ENCODE data around the gene BMAL2.

BMAL2 gene

GRCh38 chr12:27290501-27291168 is 42.0 kb upstream of the BMAL2 start:
- Histone ChIP-seq H3K9me3 (ENCODE audit: control insufficient read depth, low read length) (no peaks in the 10 kb centered on the region), H3K4me2 (ENCODE audit: low read length) (no peak overlapping the region), H3K27ac (peak overlapping the region; percentile 69), H3K27me3 (ENCODE audit: control insufficient read depth, insufficient read depth, low read length) (no peaks in the 10 kb centered on the region), H2AFZ (no peak overlapping the region), H3K9ac (no peak overlapping the region), H3K4me1 (peaks cover 13% of the 10 kb centered on the region), H3K4me3 (ENCODE audit: low read depth, low read length) (no peak overlapping the region), H3K36me3 (ENCODE audit: control insufficient read depth, insufficient read depth, low read length) (no peaks in the 10 kb centered on the region), H3K79me2 (no peaks in the 10 kb centered on the region)
- TF ChIP-seq CTCF (IDR thresholded peaks at IDR 0.05): no peak

GRCh38 chr12:27291862-27292261 is 40.8 kb upstream of the BMAL2 start:
- Histone ChIP-seq H3K27me3 (ENCODE audit: control insufficient read depth, insufficient read depth, low read length) (no peaks in the 10 kb centered on the region), H3K9me3 (ENCODE audit: control insufficient read depth, low read length) (no peaks in the 10 kb centered on the region), H3K79me2 (peaks cover 3% of the 10 kb centered on the region), H3K4me2 (ENCODE audit: low read length) (peak overlapping the region; percentile 52), H3K27ac (peak overlapping the region; percentile 69), H3K36me3 (ENCODE audit: control insufficient read depth, insufficient read depth, low read length) (no peaks in the 10 kb centered on the region), H2AFZ (no peak overlapping the region), H3K4me1 (peaks cover 13% of the 10 kb centered on the region), H3K4me3 (ENCODE audit: low read depth, low read length) (peak overlapping the region; percentile 27), H3K9ac (no peak overlapping the region)
- TF ChIP-seq CTCF (IDR thresholded peaks at IDR 0.05): no peak

- H3K9me3 ChIP-seq (ENCODE audit: control insufficient read depth, low read length): no peaks in the 10 kb centered on the region
- no peak for TF ChIP-seq CTCF (IDR thresholded peaks at IDR 0.05)
- no peaks in the 10 kb centered on the region for H3K36me3 ChIP-seq (ENCODE audit: control insufficient read depth, insufficient read depth, low read length)
- H3K4me2 ChIP-seq (ENCODE audit: low read length): no peak overlapping the region
- peaks cover 3% of the 10 kb centered on the region for H3K79me2 ChIP-seq
- no peak overlapping the region for H3K4me3 ChIP-seq (ENCODE audit: low read depth, low read length)
- H3K9ac ChIP-seq: no peak overlapping the region
- H3K27ac ChIP-seq: peak overlapping the region; percentile 69
- H2AFZ ChIP-seq: no peak overlapping the region
- no peaks in the 10 kb centered on the region for H3K27me3 ChIP-seq (ENCODE audit: control insufficient read depth, insufficient read depth, low read length)
- peaks cover 13% of the 10 kb centered on the region for H3K4me1 ChIP-seq
These were observed 39.9 kb upstream of the BMAL2 start for GRCh38 chr12:27292718-27293117.

GRCh38 chr12:27293463-27293862 is 39.2 kb upstream of the BMAL2 start:
- TF ChIP-seq CTCF (IDR thresholded peaks at IDR 0.05): no peak
- Histone ChIP-seq H3K79me2 (peaks cover 3% of the 10 kb centered on the region), H3K27ac (no peak overlapping the region), H3K27me3 (ENCODE audit: control insufficient read depth, insufficient read depth, low read length) (no peaks in the 10 kb centered on the region), H3K36me3 (ENCODE audit: control insufficient read depth, insufficient read depth, low read length) (no peaks in the 10 kb centered on the region), H3K4me2 (ENCODE audit: low read length) (no peak overlapping the region), H3K4me3 (ENCODE audit: low read depth, low read length) (no peak overlapping the region), H2AFZ (no peak overlapping the region), H3K9me3 (ENCODE audit: control insufficient read depth, low read length) (no peaks in the 10 kb centered on the region), H3K4me1 (peaks cover 13% of the 10 kb centered on the region), H3K9ac (no peak overlapping the region)

GRCh38 chr12:27296674-27297073 is 36.0 kb upstream of the BMAL2 start:
- H3K27me3 ChIP-seq (ENCODE audit: control insufficient read depth, insufficient read depth, low read length): no peaks in the 10 kb centered on the region
- H2AFZ ChIP-seq: no peak overlapping the region
- H3K9me3 ChIP-seq (ENCODE audit: control insufficient read depth, low read length): no peaks in the 10 kb centered on the region
- H3K36me3 ChIP-seq (ENCODE audit: control insufficient read depth, insufficient read depth, low read length): no peaks in the 10 kb centered on the region
- H3K9ac ChIP-seq: no peak overlapping the region
- no peak for TF ChIP-seq CTCF (IDR thresholded peaks at IDR 0.05)
- H3K4me1 ChIP-seq: peaks cover 5% of the 10 kb centered on the region
- no peak overlapping the region for H3K4me2 ChIP-seq (ENCODE audit: low read length)
- H3K4me3 ChIP-seq (ENCODE audit: low read depth, low read length): no peak overlapping the region
- no peak overlapping the region for H3K27ac ChIP-seq
- H3K79me2 ChIP-seq: peaks cover 3% of the 10 kb centered on the region

All from parathyroid adenoma (tissue), 2 donors.